Testis (tissue), 5 donors: Measurements from ENCODE around the gene TAX1BP1. TPM values are rescaled to one million over a fixed set of nuclear protein-coding genes. Genes with fewer than 3 reads are reported as not detected.

Source experiments
- DNase-seq: peaks from one replicate; pipeline ENCODE4 v3.0.0-alpha.2; 2019
- H3K27ac ChIP-seq, 2 donors: fragments of 200-600 bp; sonication (generic); one replicate each; pipeline ENCODE4 v1.5.1; 2019
- H3K27me3 ChIP-seq: fragments of 200-600 bp; sonication (generic); one replicate; pipeline ENCODE4 v1.5.1; 2019
- H3K36me3 ChIP-seq: fragments of 200-600 bp; sonication (generic); one replicate; pipeline ENCODE4 v1.5.1; 2017; ENCODE audit warnings: low read depth; ENCODE audit errors: missing control alignments
- H3K4me1 ChIP-seq: fragments of 200-600 bp; sonication (generic); one replicate; pipeline ENCODE4 v1.5.1; 2019
- H3K4me3 ChIP-seq, 2 donors: fragments of 200-600 bp; sonication (generic); one replicate each; pipeline ENCODE4 v1.5.1; 2017 to 2019
- H3K9me3 ChIP-seq: fragments of 200-600 bp; sonication (generic); one replicate; pipeline ENCODE4 v1.5.1; 2017
- POLR2A ChIP-seq: fragments of 450-650 bp; IDR thresholded peaks from one replicate; pipeline ENCODE4 v1.6.1; 2017; ENCODE audit warnings: antibody characterized with exemption, mild to moderate bottlenecking, moderate library complexity
- WGBS, 2 donors: methylation state at CpG; one replicate each; pipeline ENCODE4 v1.1.5; 2018; 5-methylcytosine and 5-hydroxymethylcytosine counted together
- intact Hi-C: fragments of 100-400 bp; cut with DNase I; formaldehyde crosslinking; loops from one replicate; pipeline ENCODE4 v1.15.1; 2023; ENCODE audit warnings: low total_unique reads
- long read RNA-seq, 2 donors: transcript quantifications; one replicate each; lab custom pipeline, GENCODE V29; 2026
- polyA plus RNA-seq: library from polyadenylated mRNA; stranded (reverse); fragments of 350-450 nt; fragmentation: Illumina TruSeq; extraction: RNeasy Lipid Tissue Mini Kit (QIAGEN cat#74804); gene quantifications from one replicate; pipeline ENCODE4 v1.2.3, GENCODE V29; 2014; ENCODE audit warnings: low read depth, low replicate concordance; ENCODE audit not compliant: insufficient read depth
- total RNA-seq, 2 donors: library from RNA; depleted of rRNA; stranded (reverse); fragments of >200 nt; gene quantifications; one replicate each; pipeline ENCODE4 v1.2.3, GENCODE V29; 2016
- TF ChIP-seq, protein P1 (sequence below), 3 experiments: fragments of 450-650 bp in 2 of 3; fragments of 200-600 bp in 1 of 3; sonication (generic) in 1 of 3; IDR thresholded peaks; one replicate each; pipeline ENCODE4 v1.5.1; 2016 to 2019; ENCODE audit warnings: antibody characterized with exemption in 3 of 3, mild to moderate bottlenecking in 2 of 3, moderate library complexity in 1 of 3

The TAX1BP1 gene
- total RNA-seq (100 to 1,000 TPM; 154 to 155 TPM), polyA plus RNA-seq (36.8 TPM)
- long read RNA-seq, donor 1, transcript TAX1BP1-202 (17 exons, 2,892 nt), result minor isoform, 10 of 119 reads
- long read RNA-seq, donor 1, transcript TAX1BP1-201 (17 exons, 2,478 nt), result major isoform, 30 of 119 reads
- long read RNA-seq, donor 1, partial matches to known transcripts, result 76 of 119 reads
- long read RNA-seq, donor 1, other reads (novel, unspliced or antisense), result 0 of 119 reads
- long read RNA-seq, donor 2, transcript TAX1BP1-202 (17 exons, 2,892 nt), result minor isoform, 5 of 93 reads
- long read RNA-seq, donor 2, transcript TAX1BP1-201 (17 exons, 2,478 nt), result major isoform, 12 of 93 reads
- long read RNA-seq, donor 2, partial matches to known transcripts, result 75 of 93 reads
- long read RNA-seq, donor 2, other reads (novel, unspliced or antisense), result 0 of 93 reads

- intact Hi-C loops, result loop anchor here (10.0 kb wide), 1 partner anchor 355 kb away; no protein-coding TSS in a partner anchor
These were observed at the start of gene TAX1BP1 for GRCh38 chr7:27739909-27740448. Gene TAX1BP1, plus strand, starts transcription at chr7:27740162. Its CDS starts 8,363 bp downstream, at chr7:27748525.

GRCh38 chr7:27690649-27691048 is 49.3 kb upstream of the TAX1BP1 start:
- Histone ChIP-seq H3K36me3 (no peaks in the 10 kb centered on the region), H3K27ac (no peak overlapping the region), H3K27me3 (no peaks in the 10 kb centered on the region), H3K4me1 (no peaks in the 10 kb centered on the region), H3K4me3 (no peak overlapping the region), H3K9me3 (no peaks in the 10 kb centered on the region)
- intact Hi-C loops, result no loop called here
- no peak for DNase-seq
- TF ChIP-seq POLR2A, result no peak
- TF ChIP-seq, protein P1, sequence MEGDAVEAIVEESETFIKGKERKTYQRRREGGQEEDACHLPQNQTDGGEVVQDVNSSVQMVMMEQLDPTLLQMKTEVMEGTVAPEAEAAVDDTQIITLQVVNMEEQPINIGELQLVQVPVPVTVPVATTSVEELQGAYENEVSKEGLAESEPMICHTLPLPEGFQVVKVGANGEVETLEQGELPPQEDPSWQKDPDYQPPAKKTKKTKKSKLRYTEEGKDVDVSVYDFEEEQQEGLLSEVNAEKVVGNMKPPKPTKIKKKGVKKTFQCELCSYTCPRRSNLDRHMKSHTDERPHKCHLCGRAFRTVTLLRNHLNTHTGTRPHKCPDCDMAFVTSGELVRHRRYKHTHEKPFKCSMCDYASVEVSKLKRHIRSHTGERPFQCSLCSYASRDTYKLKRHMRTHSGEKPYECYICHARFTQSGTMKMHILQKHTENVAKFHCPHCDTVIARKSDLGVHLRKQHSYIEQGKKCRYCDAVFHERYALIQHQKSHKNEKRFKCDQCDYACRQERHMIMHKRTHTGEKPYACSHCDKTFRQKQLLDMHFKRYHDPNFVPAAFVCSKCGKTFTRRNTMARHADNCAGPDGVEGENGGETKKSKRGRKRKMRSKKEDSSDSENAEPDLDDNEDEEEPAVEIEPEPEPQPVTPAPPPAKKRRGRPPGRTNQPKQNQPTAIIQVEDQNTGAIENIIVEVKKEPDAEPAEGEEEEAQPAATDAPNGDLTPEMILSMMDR (IDR thresholded peaks at IDR 0.05), result no peak

More at GRCh38 chr7:27739909-27740448, at the start of gene TAX1BP1:
- H3K27ac ChIP-seq, result peak within 1 kb of the TSS; percentile 94
- peak; percentile 97 for DNase-seq
- no peaks in the 10 kb centered on the region for H3K9me3 ChIP-seq
- H3K27me3 ChIP-seq, result no peaks in the 10 kb centered on the region
- H3K36me3 ChIP-seq, result no peaks in the 10 kb centered on the region
- TF ChIP-seq, protein P1 (IDR thresholded peaks at IDR 0.05), result no peak
- peak; percentile 98 for TF ChIP-seq POLR2A
- H3K4me3 ChIP-seq, result peak within 1 kb of the TSS; percentile 92 to 99
- H3K4me1 ChIP-seq, result peaks cover 20% of the 10 kb centered on the region
- 1% methylated on average over 33 to 41 of the region's 41 CpGs for WGBS, 2 donors

- TF ChIP-seq, protein P1 (IDR thresholded peaks at IDR 0.05), result no peak
- no peak for TF ChIP-seq POLR2A
- Histone ChIP-seq H3K27ac (no peak overlapping the region), H3K4me3 (no peak overlapping the region), H3K4me1 (no peaks in the 10 kb centered on the region), H3K36me3 (no peaks in the 10 kb centered on the region), H3K27me3 (no peaks in the 10 kb centered on the region), H3K9me3 (no peaks in the 10 kb centered on the region)
- no peak for DNase-seq
- intact Hi-C loops, result no loop called here
- 66 to 75% methylated on average over 3 of the region's 3 CpGs for WGBS, 2 donors
These were observed 46.2 kb upstream of the TAX1BP1 start for GRCh38 chr7:27693794-27694193.

DNA sequence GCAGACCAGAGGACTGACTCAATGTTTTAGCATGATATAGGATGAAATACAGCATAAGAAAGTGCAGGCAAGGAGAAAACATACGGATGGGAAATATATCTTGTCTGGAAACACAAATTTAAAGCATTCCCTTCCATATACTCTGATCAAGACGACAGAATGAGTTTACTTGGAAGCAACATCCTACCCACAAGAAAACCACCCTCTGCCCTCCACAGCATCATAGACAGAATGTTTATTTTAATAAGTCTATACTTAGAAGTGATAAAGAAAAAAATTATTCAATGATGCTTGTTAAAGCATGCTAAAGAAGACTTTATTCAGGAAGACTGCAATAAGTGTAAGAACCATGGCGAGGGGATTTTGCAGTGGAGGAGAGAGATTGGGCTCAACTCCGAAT is 44.9 kb upstream of the TAX1BP1 start:
- no peak for TF ChIP-seq POLR2A
- TF ChIP-seq, protein P1 (IDR thresholded peaks at IDR 0.05), result no peak
- intact Hi-C loops, result no loop called here
- 90 to 93% methylated on average over 4 of the region's 4 CpGs for WGBS, 2 donors
- Histone ChIP-seq H3K27me3 (no peaks in the 10 kb centered on the region), H3K27ac (no peak overlapping the region), H3K36me3 (no peaks in the 10 kb centered on the region), H3K4me1 (no peaks in the 10 kb centered on the region), H3K9me3 (no peaks in the 10 kb centered on the region), H3K4me3 (no peak overlapping the region)
- DNase-seq, result no peak
